Head of caudate nucleus (tissue), 42 donors: Measurements from ENCODE around the gene CAPN13.

Source experiments
- DNase-seq, 42 donors: peaks; one replicate each; pipeline versions ENCODE4 v3.0.0 to v3.0.0-alpha.2; 2020 to 2021; ENCODE audit warnings: mixed read lengths in 7 of 42
- intact Hi-C: fragments of 100-400 bp; cut with DNase I; formaldehyde crosslinking; loops from one replicate; pipeline ENCODE4 v1.15.0; 2022

The CAPN13 gene

DNA sequence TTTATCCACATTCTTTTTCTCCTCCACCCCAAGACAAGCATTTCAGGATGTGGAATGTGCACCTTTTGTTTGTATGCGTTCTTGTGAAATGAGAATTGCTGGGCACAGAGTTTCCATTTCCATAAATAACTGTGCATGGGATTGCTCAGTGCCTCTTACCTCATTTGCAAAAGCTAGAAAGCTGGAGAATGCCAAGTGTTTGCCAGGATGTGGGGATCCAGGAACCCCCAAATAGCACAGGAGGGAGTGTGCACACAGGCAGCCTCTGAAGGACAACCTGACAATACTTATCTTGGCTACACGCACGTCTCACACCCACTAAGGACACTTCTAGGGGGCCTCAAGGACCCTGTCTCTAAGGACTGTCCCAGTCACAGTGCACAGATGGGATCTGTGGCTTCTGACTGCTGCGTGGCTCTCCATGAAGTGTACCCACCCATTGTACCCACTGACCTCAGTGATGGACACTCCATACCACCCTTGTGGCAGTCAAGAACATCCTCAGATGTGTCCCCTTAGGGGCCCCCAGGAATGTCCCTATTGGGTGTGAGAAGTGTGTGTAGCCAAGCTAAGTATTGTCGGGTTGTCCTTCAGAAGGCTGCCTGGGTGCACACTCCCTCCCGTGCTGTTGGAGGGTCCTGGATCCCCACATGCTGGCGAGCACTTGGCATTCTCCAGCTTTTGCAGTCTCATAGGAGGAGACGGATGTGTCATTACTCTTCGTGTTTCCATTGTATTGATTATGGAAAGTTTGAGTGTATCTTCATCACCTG lies 38.4 kb downstream of the CAPN13 start:
- intact Hi-C loops = no loop called here

GRCh38 chr2:30768036-30768686 lies 39.1 kb downstream of the CAPN13 start:
- peak in 1 of 42 donors; percentile 3 for DNase-seq
- intact Hi-C loops = no loop called here

More for the DNA sequence above, 38.4 kb downstream of the CAPN13 start:
- peak in 3 of 42 donors; percentile 0 to 22 (median 17) for DNase-seq

DNA sequence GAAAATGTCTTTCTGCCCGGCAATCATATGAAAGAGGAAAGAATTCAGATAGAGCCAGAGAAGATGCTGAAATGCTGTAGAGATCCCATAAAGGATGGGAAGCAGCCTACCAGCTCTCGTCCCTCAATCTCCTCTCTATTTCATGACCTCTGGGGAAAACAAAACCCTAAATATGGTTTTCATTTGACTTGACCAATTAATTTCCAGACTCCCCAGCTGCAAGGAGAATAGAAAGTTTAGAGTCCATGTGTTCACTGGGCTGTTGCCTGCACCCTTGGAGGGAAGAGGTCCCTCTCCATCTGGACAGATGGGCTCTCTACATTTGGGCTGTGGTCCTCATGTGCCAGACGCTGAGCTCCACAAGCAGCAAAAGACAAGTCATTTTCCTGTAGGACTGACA lies 40.6 kb downstream of the CAPN13 start:
- DNase-seq = no peak
- intact Hi-C loops = no loop called here

GRCh38 chr2:30765876-30766470 lies 41.3 kb downstream of the CAPN13 start:
- intact Hi-C loops = no loop called here
- peak in 1 of 42 donors; percentile 0 for DNase-seq

- no peak for DNase-seq
- intact Hi-C loops = no loop called here
These were observed 42.1 kb downstream of the CAPN13 start for GRCh38 chr2:30765191-30765590.

- DNase-seq = no peak
These were observed 43.0 kb downstream of the CAPN13 start for GRCh38 chr2:30764021-30764800.

DNA sequence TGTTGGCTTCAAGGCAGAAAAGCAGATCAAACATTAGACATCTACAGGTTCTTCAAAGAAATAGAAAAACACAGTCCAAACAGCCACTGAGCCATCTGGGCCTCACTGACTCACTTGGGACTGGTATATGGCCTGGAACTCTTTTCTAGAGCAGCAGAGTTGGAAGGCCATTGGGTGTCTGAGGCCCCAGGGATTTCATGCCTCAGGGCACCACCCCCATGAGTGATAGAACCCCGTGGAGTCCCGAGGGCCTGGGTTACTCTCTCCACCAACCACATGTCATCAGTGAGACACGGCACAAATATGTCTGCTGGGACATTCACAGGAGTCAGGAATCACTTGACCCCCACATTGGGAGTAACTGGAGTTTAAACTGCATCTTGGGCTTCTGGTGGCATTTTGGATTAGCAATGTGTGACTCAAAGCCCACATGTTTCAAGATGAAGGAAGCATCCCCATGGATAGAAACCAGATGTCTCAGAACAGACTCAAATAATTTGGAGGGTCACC lies 44.0 kb downstream of the CAPN13 start:
- DNase-seq = no peak
- intact Hi-C loops = no loop called here

More at GRCh38 chr2:30764021-30764800, 43.0 kb downstream of the CAPN13 start:
- intact Hi-C loops = no loop called here

DNA sequence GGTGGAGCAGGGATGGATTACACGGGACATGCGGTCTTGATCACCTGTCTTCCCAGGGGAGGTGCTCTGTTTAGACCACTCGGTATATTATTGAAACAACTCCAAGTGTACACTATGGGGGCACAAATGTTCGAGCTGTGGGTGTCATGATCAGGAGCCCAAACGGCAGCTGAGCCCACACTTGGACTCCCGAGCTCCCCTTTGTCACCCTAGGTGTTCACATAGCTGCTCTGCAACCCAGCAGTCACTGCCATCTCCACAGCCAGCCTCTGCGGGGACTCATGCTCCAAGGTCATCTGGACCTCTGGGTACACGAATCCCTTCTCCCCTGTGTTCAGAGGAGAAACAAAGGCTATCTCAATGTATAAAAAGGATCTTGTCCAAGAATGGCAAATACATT lies 46.0 kb downstream of the CAPN13 start:
- intact Hi-C loops = no loop called here
- no peak for DNase-seq

DNA sequence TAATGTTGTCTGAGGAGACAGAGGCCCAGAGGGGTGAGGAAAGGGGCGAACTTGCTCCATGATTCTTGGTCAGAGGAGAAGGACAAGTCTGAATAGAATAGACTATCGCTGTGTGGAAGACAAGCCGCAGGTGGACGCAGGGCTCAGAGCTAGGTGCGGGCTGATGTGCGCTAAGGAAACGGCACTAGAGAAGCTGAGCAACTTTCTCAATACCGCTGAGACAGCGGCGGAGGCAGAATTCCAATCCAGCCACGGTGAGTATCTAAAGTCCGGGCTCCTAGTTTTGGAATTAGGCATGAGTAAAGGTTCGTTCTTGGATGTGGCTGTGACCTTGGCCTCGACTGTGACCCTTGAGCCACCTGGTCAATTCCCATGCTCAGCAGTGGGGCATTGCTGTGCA lies 47.8 kb downstream of the CAPN13 start:
- intact Hi-C loops = no loop called here
- DNase-seq = no peak

- intact Hi-C loops = no loop called here
- DNase-seq = no peak
These were observed 49.0 kb downstream of the CAPN13 start for GRCh38 chr2:30758191-30758651.

DNA sequence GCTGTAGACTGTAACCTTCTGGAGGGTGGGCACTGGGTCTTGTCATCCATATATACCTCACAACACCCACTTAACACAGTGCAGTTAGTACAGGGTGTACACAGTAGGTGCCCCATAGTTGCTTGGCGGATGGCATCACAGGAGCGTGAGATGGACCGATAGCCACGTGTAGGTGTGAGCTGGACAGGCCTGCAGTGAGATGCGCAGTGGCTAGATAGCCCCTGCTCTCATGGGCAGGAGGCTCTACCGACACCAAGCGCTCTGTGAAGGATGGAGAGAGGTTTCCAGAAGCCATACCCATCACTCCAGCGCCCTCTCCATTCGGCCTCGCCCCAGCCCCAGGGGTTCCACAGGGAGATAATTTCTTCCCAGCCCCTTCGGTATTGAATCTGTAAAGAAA lies 49.5 kb downstream of the CAPN13 start:
- intact Hi-C loops = no loop called here
- no peak for DNase-seq

DNA sequence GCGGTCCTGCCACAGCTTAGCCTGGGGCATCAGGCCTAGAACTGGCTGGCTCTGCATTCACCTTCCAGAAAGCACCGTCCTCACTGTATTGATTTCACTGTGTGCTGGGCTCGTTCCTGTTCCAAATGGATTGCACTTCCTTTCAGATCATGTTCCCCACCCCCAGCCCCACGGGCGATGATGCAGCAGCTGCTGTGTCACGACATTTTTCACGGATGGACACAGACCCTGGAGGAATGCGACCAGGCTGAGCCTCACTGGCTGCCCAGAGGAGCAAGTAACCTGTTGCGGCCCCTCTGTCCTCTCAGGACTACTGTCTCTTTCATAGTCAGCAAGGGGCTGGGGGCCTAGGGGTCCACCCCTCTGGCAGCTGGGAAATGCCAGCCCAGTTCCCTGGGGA lies 50.3 kb downstream of the CAPN13 start:
- DNase-seq = no peak
- intact Hi-C loops = no loop called here

DNA sequence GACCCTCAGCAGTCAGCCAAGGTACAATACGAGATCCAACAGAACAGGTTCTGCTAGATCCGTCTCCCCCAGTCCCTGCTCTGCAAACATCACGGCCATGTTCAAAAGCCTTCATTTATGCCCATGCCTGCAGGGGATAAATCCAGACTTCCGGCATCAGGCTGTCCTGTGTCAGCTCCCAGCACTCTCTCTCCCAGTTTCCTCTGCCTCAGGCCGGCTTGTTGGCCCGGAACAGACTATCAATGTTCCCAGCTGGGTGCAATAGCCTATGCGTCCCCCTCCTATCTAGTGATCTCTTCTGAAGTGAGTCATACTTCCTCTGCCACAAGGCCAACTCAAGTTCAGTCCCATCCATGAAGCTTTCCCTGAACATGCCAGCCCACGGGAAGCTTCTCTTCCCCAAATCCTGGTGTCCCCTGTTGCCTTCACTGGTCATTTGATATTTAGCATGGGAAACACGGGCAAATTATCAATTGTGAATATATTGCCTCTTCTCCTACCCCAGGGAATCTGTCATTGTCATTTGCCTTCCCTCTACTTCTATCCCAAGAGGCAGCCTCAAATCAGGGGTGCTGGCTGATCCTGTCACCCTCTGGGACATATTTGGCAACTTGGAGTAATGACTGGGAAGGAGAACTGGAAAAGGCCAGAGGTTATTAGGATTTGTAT lies 51.1 kb downstream of the CAPN13 start:
- DNase-seq = no peak

GRCh38 chr2:30753630-30754029 lies 53.6 kb downstream of the CAPN13 start:
- no peak for DNase-seq
- intact Hi-C loops = no loop called here

More for the DNA sequence above, 51.1 kb downstream of the CAPN13 start:
- intact Hi-C loops = no loop called here

DNA sequence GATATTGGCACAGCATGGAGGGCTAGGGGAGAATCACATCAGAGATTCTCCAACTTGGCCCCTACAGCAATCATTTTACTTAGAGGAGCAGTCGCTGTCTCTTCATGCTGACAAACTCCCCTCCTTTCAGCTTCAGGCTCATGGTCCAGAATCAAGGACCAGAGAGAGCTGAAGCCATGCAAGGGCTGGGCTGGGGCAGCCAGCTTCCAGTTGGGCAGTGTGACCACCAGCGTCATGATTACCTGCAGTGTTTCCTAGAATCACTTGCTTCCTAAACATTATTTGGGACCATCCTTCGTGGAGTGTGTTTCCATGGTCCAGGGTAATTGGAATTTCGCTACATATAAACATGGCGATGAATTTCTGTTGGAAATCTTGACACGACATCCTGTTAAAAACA lies 54.4 kb downstream of the CAPN13 start:
- no peak for DNase-seq
- intact Hi-C loops = no loop called here

GRCh38 chr2:30747206-30747605 lies 60.0 kb downstream of the CAPN13 start:
- intact Hi-C loops = no loop called here
- no peak for DNase-seq

DNA sequence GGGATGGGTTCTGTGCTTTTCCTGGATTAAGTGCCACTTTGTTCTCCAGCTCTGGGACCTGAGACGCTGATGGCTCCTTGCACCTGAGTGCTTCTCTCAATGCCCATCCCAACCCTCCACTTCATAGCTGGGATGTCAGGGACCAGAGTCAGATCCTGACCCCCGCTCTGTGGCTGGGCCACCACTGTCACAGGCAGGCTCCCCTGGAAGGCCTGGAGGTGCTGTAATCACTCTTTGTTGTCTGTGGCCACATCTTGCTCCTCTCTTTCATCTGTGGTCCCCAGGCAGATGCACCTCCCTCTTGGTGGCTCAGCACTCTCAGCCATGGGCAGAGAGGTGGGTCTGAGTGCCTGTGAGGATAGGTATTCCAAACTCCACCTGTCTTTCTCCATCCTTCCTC lies 62.4 kb downstream of the CAPN13 start:
- intact Hi-C loops = no loop called here

GRCh38 chr2:30741576-30741975 lies 65.7 kb downstream of the CAPN13 start:
- DNase-seq = peak in 4 of 42 donors; percentile 2 to 29 (median 11)
- intact Hi-C loops = no loop called here

More for the DNA sequence above, 62.4 kb downstream of the CAPN13 start:
- no peak for DNase-seq
